GM12872 (cell line): Measurements from ENCODE around the gene MADD.

Experiments
- TF ChIP-seq, protein P1 (sequence below): IDR thresholded peaks from 3 replicates; pipeline ENCODE4 v1.5.1; 2011; ENCODE audit warnings: low read depth, mild to moderate bottlenecking, low read length, moderate library complexity; ENCODE audit not compliant: insufficient read depth

MADD gene

DNA sequence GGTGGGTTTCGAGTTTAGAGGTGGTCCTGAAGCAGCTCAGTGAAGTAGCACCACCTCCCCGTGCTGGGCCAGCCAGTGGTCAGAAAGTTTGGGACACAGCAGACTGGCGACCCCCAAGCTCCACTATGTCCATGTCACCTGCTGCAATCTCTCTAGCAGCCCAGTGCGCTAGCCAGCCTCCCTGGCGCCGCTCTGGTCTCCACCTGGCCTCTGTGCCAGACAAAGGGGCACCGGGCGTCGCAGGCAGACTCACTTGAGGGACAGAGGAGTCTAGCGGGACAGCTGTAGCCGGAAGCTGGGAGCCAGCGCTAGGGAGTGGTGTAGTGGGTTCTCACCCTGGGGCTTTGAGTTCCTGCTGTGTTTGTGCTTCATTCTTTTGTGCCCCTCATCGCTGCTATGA lies 57.1 kb downstream of the MADD start:
- TF ChIP-seq, protein P1, sequence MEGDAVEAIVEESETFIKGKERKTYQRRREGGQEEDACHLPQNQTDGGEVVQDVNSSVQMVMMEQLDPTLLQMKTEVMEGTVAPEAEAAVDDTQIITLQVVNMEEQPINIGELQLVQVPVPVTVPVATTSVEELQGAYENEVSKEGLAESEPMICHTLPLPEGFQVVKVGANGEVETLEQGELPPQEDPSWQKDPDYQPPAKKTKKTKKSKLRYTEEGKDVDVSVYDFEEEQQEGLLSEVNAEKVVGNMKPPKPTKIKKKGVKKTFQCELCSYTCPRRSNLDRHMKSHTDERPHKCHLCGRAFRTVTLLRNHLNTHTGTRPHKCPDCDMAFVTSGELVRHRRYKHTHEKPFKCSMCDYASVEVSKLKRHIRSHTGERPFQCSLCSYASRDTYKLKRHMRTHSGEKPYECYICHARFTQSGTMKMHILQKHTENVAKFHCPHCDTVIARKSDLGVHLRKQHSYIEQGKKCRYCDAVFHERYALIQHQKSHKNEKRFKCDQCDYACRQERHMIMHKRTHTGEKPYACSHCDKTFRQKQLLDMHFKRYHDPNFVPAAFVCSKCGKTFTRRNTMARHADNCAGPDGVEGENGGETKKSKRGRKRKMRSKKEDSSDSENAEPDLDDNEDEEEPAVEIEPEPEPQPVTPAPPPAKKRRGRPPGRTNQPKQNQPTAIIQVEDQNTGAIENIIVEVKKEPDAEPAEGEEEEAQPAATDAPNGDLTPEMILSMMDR, result no peak

DNA sequence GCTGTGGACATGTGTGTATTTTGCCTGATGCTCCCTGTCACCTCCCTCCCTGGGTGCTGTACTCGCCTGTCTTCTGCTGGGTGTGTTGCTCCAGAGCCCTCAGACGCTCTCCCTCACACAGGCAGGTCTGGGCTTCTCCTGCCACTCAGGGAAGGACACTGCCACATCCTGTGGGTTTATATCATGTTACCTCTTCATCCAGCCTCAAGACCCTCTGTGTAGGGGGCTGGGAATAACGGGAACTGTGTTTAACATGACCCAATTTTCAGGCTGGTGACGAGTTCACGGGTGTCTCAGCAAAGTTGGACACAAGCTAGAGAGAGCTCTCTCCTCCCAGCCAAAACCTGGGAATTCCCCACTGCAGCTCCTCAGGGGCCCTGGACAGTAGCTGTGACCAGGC lies 58.0 kb downstream of the MADD start:
- TF ChIP-seq, protein P1, result no peak

DNA sequence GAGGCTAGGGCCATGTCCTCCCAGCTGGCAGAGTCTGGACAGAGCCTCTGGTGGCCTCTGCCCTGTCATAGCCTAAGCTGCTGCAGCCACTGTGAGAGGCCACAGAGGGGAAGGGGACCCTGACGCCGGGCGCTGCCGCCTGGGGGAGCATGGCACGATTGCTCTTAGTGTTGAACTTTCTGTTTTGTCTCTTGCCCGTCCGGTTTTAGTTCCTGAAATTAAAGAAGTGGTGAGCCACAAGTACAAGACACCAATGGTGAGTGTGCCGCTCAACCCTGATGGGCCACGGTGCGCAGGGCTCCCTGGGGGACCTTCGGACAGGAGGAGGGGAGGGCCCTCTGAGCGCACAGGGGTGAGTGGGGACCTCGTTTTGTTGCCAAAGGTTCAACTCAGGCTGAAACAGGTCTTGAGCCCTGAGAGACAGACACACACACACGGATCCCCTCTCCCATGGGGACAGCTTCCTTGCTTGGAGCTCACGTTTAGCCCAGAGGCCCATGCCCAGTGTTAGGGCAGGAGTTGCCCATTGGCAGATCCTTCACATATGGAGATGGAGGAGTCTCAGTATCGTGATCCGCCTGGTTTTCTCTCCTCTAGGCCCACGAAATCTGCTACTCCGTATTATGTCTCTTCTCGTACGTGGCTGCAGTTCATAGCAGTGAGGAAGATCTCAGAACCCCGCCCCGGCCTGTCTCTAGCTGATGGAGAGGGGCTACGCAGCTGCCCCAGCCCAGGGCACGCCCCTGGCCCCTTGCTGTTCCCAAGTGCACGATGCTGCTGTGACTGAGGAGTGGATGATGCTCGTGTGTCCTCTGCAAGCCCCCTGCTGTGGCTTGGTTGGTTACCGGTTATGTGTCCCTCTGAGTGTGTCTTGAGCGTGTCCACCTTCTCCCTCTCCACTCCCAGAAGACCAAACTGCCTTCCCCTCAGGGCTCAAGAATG lies 58.8 kb downstream of the MADD start:
- TF ChIP-seq, protein P1, result peak; percentile 32

DNA sequence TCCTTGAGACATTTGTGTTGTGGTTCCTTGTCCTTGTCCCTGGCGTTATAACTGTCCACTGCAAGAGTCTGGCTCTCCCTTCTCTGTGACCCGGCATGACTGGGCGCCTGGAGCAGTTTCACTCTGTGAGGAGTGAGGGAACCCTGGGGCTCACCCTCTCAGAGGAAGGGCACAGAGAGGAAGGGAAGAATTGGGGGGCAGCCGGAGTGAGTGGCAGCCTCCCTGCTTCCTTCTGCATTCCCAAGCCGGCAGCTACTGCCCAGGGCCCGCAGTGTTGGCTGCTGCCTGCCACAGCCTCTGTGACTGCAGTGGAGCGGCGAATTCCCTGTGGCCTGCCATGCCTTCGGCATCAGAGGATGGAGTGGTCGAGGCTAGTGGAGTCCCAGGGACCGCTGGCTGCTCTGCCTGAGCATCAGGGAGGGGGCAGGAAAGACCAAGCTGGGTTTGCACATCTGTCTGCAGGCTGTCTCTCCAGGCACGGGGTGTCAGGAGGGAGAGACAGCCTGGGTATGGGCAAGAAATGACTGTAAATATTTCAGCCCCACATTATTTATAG lies 59.6 kb downstream of the MADD start:
- TF ChIP-seq, protein P1, result no peak

DNA sequence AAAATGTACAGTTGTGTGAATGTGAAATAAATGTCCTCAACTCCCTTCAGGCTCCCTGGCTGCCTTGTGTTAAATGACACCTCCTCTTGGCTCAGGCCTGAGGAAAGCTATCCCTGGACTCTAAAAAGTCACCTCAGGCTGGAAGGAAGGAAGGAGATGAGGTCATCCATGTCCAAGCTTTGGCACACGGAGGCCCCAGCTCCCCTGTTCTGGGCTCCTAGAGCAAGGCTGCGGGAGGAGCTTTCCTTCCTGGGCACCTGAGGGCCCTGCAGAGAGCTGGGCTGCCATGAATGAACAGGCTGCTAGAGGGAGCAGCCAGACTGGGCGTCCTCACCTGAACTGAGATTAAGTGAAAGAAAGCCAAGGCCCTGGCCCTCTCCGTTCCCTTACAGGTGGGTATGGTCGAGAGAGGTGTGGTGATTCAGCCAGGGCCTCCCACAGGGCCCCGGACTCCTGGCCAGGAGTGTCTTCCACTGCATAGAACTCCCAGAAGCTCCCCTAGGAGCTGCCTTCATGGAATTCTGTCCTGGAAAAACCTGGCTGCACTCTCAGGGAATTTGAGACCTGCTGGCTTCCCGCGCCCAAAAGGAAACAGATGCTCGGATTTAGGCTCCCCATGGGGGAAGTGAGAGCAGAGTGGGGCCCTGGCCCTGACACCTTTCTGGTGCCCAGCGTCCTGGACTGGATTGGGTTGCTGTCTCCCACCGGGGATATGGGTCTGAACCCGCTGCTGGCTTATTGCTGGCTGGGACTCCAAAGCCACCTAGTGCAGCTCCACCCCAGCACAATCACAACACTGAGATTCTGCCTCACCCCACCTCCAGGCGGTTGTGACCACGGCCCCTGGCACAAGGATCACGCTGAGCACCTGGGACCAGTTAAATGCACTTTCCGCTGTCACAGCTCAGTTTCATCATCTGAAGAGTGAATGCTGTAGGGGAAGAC lies 60.3 kb downstream of the MADD start:
- TF ChIP-seq, protein P1, result no peak

DNA sequence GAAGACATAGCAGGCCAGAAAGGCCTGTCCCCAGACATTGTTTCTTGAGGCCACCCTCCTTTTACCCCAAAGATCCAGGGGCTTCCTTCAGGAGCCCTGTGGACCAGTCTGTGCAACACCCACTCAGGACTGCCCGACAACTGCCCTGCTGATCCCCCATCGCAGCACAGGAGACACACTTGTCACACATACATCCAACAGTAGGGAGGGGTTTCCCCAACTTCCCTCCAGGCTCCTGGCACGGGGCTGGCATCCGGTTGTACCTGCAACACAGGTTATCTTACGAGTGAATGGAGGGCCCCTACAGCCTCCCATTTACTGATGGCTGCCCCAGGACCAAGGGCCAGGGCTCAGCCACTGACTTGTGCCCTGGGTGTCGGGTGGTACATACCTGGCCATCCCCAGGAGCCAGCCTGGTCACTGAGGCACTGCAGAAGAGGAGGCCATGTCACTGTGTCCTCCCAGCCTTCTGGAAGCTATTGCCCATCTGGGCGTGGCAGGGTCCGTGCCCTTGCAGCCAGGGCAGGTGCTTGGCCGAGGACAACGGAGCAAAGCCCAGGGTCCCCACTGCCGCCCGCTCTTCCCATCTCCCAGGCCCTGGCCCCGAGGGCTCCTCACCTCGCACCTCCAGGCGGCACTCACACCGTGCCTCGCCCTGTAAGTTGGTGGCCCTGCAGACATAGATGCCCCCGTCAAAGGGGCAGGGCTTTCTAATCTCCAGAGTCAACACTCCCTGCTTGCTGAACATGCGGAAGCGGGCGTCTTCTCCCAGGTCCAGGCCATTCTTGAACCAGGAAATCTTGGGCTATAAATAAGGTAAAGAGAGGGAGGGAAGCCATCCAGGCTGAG lies 61.7 kb downstream of the MADD start:
- TF ChIP-seq, protein P1, result no peak
